Erythroblast (primary cell): ENCODE measurements around the gene CLTB.
"Not testable (repeated sequence)": the region's sequence is repeated elsewhere in the genome, so short reads cannot be mapped to it uniquely, and the experiment has no call there.

ENCODE experiments used
- DNase-seq, 2 experiments: peaks; one replicate each; lab custom pipeline; 2025; lab: John Stamatoyannopoulos, UW
- GATA1 ChIP-seq: IDR thresholded peaks from 2 replicates; pipeline ENCODE4 v1.6.1; 2011; ENCODE audit warnings: low read depth, mild to moderate bottlenecking, control low read depth, low read length, moderate library complexity
- POLR2A ChIP-seq: IDR thresholded peaks from 2 replicates; pipeline ENCODE4 v1.6.1; 2011; ENCODE audit warnings: mild to moderate bottlenecking, low read length

The CLTB gene

GRCh38 chr5:176415952-176416924 is at the start of gene CLTB:
Gene CLTB, minus strand, starts transcription at chr5:176416539. Its CDS starts 176 bp downstream, at chr5:176416363.
- TF ChIP-seq POLR2A (peak; percentile 68), GATA1 (no peak)
- peak; percentile 91 to 96 for DNase-seq

GRCh38 chr5:176463113-176463764 is 46.9 kb upstream of the CLTB start:
- no peak for TF ChIP-seq POLR2A
- no peak for TF ChIP-seq GATA1

GRCh38 chr5:176461349-176461748 is 45.0 kb upstream of the CLTB start:
- no peak for TF ChIP-seq GATA1
- no peak for TF ChIP-seq POLR2A
- no peak for DNase-seq

More at GRCh38 chr5:176463113-176463764, 46.9 kb upstream of the CLTB start:
- no peak for DNase-seq

- TF ChIP-seq GATA1 (no peak), POLR2A (no peak)
- DNase-seq: no peak
These were observed 42.7 kb upstream of the CLTB start for GRCh38 chr5:176458904-176459561.

- no peak for TF ChIP-seq GATA1
- TF ChIP-seq POLR2A: no peak
- no peak for DNase-seq
These were observed 38.5 kb upstream of the CLTB start for GRCh38 chr5:176454724-176455394.

GRCh38 chr5:176450077-176450476 is 33.7 kb upstream of the CLTB start:
- TF ChIP-seq GATA1 (no peak), POLR2A (no peak)
- no peak for DNase-seq

GRCh38 chr5:176447978-176448608 is 31.8 kb upstream of the CLTB start, which contains the start of gene FAF2:
Gene FAF2, plus strand, starts transcription at chr5:176448385. Its CDS starts 23 bp downstream, at chr5:176448408.
- DNase-seq: peak; percentile 99
- TF ChIP-seq POLR2A (peak; percentile 86), GATA1 (no peak)

GRCh38 chr5:176447591-176447977 is 31.2 kb upstream of the CLTB start:
- TF ChIP-seq GATA1: no peak
- TF ChIP-seq POLR2A: no peak
- no peak for DNase-seq

GRCh38 chr5:176446884-176447590 is 30.7 kb upstream of the CLTB start:
- no peak for TF ChIP-seq GATA1
- TF ChIP-seq POLR2A: no peak
- DNase-seq: peak; percentile 44 to 47

- DNase-seq: no peak
- TF ChIP-seq GATA1: no peak
- no peak for TF ChIP-seq POLR2A
These were observed 29.8 kb upstream of the CLTB start for GRCh38 chr5:176446028-176446665.

GRCh38 chr5:176444742-176445141 is 28.4 kb upstream of the CLTB start:
- TF ChIP-seq POLR2A: no peak
- DNase-seq: no peak

- DNase-seq: not testable (repeated sequence)
These were observed 26.6 kb upstream of the CLTB start for GRCh38 chr5:176442911-176443310.
